Gastroesophageal sphincter (tissue), 4 donors: ENCODE results near the gene LIN52. TPM values are rescaled to one million over a fixed set of nuclear protein-coding genes. Genes with fewer than 3 reads are reported as not detected.
"Not testable (repeated sequence)": the region's sequence is repeated elsewhere in the genome, so short reads cannot be mapped to it uniquely, and the experiment has no call there.

Source experiments
- ATAC-seq: fragments of 150-250 bp; one replicate; pipeline ENCODE4 v1.9.1; 2016; ENCODE audit warnings: mild to moderate bottlenecking, moderate library complexity
- H3K27ac ChIP-seq, 4 donors: fragments of 200-600 bp; sonication (generic) in 3 of 4; 1 replicate in 3 of 4; 2 replicates in 1 of 4; pipeline ENCODE4 v1.5.1; 2016 to 2019
- H3K27me3 ChIP-seq: fragments of 200-600 bp; sonication (generic); one replicate; pipeline ENCODE4 v1.5.1; 2019
- H3K36me3 ChIP-seq, 2 donors: fragments of 200-600 bp; sonication (generic); one replicate each; pipeline ENCODE4 v1.5.1; 2019; ENCODE audit warnings: control low read depth in 1 of 2
- H3K4me1 ChIP-seq, 3 donors: fragments of 200-600 bp; sonication (generic); 1 replicate in 2 of 3; 2 replicates in 1 of 3; pipeline ENCODE4 v1.5.1; 2016 to 2019; ENCODE audit warnings: control low read depth in 2 of 3
- H3K4me3 ChIP-seq, 2 donors: fragments of 200-600 bp; sonication (generic); one replicate each; pipeline ENCODE4 v1.5.1; 2019; ENCODE audit warnings: mild to moderate bottlenecking in 1 of 2, moderate library complexity in 1 of 2
- H3K9me3 ChIP-seq, 3 donors: fragments of 200-600 bp; sonication (generic); one replicate each; pipeline ENCODE4 v1.5.1; 2017 to 2019; ENCODE audit warnings: control low read depth in 2 of 3
- CTCF ChIP-seq, 4 experiments: fragments of 200-600 bp in 2 of 4; fragments of 450-650 bp in 2 of 4; sonication (generic) in 1 of 4; IDR thresholded peaks; one replicate each; pipeline ENCODE4 v1.5.1; 2017 to 2019; ENCODE audit warnings: antibody characterized with exemption in 4 of 4, mild to moderate bottlenecking in 2 of 4, moderate library complexity in 2 of 4
- EP300 ChIP-seq: sonication (generic); formaldehyde crosslinking; IDR thresholded peaks from one replicate; pipeline ENCODE4 v1.6.1; 2017; ENCODE audit warnings: antibody characterized with exemption, mild to moderate bottlenecking
- POLR2A ChIP-seq, 2 donors: fragments of 450-650 bp; IDR thresholded peaks; one replicate each; pipeline ENCODE4 v1.6.1; 2017; ENCODE audit warnings: antibody characterized with exemption in 2 of 2, mild to moderate bottlenecking in 2 of 2, moderate library complexity in 1 of 2
- POLR2AphosphoS5 ChIP-seq: sonication (generic); formaldehyde crosslinking; IDR thresholded peaks from one replicate; pipeline ENCODE4 v1.6.1; 2017; ENCODE audit warnings: antibody characterized with exemption
- WGBS, 2 donors: methylation state at CpG; one replicate each; pipeline ENCODE4 v1.1.5; 2018; ENCODE audit warnings: low coverage in 1 of 2; 5-methylcytosine and 5-hydroxymethylcytosine counted together
- total RNA-seq, 4 donors: library from RNA; depleted of rRNA; stranded (reverse); fragments of >200 nt; gene quantifications; one replicate each; pipeline ENCODE4 v1.1.0, GENCODE V29; 2016

The LIN52 gene
- total RNA-seq, 4 donors from 2014 or later, result 8.1 to 15.9 (median 9.9) TPM

- no peak for ATAC-seq
- WGBS, 2 donors, result 90 to 95% methylated on average over 2 of the region's 2 CpGs
- peaks cover 0 to 63% of the 10 kb centered on the region in 2 donors for H3K36me3 ChIP-seq
- H3K4me3 ChIP-seq, result no peak overlapping the region
- H3K27me3 ChIP-seq, result no peaks in the 10 kb centered on the region
- no peaks in the 10 kb centered on the region for H3K9me3 ChIP-seq
- no peak overlapping the region for H3K27ac ChIP-seq
- no peaks in the 10 kb centered on the region for H3K4me1 ChIP-seq
- TF ChIP-seq POLR2A (IDR thresholded peaks at IDR 0.05), result no peak
- no peak for TF ChIP-seq CTCF (IDR thresholded peaks at IDR 0.05)
- no peak for TF ChIP-seq POLR2AphosphoS5
- TF ChIP-seq EP300, result no peak
These were observed 20.6 kb downstream of the LIN52 start for GRCh38 chr14:74105381-74105780.

- Histone ChIP-seq H3K36me3 (peaks cover 0 to 64% of the 10 kb centered on the region in 2 donors), H3K4me3 (no peak overlapping the region), H3K27me3 (no peaks in the 10 kb centered on the region), H3K27ac (no peak overlapping the region), H3K4me1 (no peaks in the 10 kb centered on the region), H3K9me3 (no peaks in the 10 kb centered on the region)
- no peak for TF ChIP-seq EP300
- TF ChIP-seq POLR2AphosphoS5, result no peak
- no peak for TF ChIP-seq CTCF (IDR thresholded peaks at IDR 0.05)
- TF ChIP-seq POLR2A (IDR thresholded peaks at IDR 0.05), result no peak
- ATAC-seq, result no peak
- WGBS, 2 donors, result 38 to 79% methylated on average over 1 of the region's 1 CpG
These were observed 24.6 kb downstream of the LIN52 start for GRCh38 chr14:74109369-74109768.

GRCh38 chr14:74111395-74112216 is 26.9 kb downstream of the LIN52 start:
- WGBS, 2 donors, result 87 to 92% methylated on average over 5 to 6 of the region's 13 CpGs
- not testable (repeated sequence) for H3K4me3 ChIP-seq, H3K27ac ChIP-seq, H3K9me3 ChIP-seq, H3K4me1 ChIP-seq, H3K27me3 ChIP-seq, ATAC-seq
- TF ChIP-seq CTCF (IDR thresholded peaks at IDR 0.05), result peak; percentile 16 to 54 (median 42)
- peaks cover 0 to 64% of the 10 kb centered on the region in 2 donors for H3K36me3 ChIP-seq

GRCh38 chr14:74125487-74125886 is 40.7 kb downstream of the LIN52 start:
- not testable (repeated sequence) for H3K4me1 ChIP-seq, ATAC-seq, H3K27ac ChIP-seq, H3K9me3 ChIP-seq, H3K4me3 ChIP-seq, H3K27me3 ChIP-seq
- H3K36me3 ChIP-seq, result peaks cover 0 to 13% of the 10 kb centered on the region in 2 donors
- WGBS, 2 donors, result 100% methylated on average over 1 of the region's 5 CpGs

- Histone ChIP-seq H3K9me3 (peaks cover 0 to 4% (median 0%) of the 10 kb centered on the region in 3 donors), H3K27ac (no peak overlapping the region), H3K27me3 (no peaks in the 10 kb centered on the region), H3K4me3 (no peak overlapping the region), H3K36me3 (peaks cover 0 to 6% of the 10 kb centered on the region in 2 donors), H3K4me1 (no peaks in the 10 kb centered on the region)
- no peak for ATAC-seq
- 88 to 100% methylated on average over 1 of the region's 1 CpG for WGBS, 2 donors
- no peak for TF ChIP-seq POLR2AphosphoS5
- TF ChIP-seq CTCF (IDR thresholded peaks at IDR 0.05), result no peak
- TF ChIP-seq EP300, result no peak
- no peak for TF ChIP-seq POLR2A (IDR thresholded peaks at IDR 0.05)
These were observed 41.7 kb downstream of the LIN52 start for GRCh38 chr14:74126315-74127013.
